ENCODE results near the gene NTMT1. TPM values are rescaled to one million over a fixed set of nuclear protein-coding genes. Genes with fewer than 3 reads are reported as not detected.

Gene NTMT1
- total and polyA plus RNA-seq, 9 of the 15 experiments (the other 6 are each of a cell fraction or from before 2014, with no cell fraction given): 42.1 to 116 (median 74.7) TPM

DNA sequence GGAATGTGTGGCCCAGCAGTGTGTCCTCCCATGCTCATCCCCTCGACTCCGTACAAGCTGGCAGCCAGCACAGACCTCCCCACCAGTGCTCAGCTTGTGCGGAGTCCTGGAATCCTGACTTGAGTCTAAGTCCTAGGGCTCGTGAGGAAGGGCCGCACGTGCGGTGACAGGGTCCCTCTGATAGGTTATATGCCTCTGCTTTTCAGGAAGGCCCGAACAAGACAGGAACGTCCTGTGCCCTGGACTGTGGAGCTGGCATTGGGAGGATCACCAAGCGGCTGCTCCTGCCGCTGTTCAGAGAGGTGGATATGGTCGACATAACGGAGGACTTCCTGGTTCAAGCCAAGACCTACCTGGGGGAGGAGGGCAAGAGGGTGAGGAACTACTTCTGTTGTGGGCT lies 7.9 kb downstream of the NTMT1 start:
- ChIA-PET POLR2A (interaction anchor here (0.5 to 1.0 kb wide), 2 partner anchors 27 to 138 kb away, joined by 3 read pairs; no protein-coding TSS in a partner anchor), CTCF (ENCODE audit: low intra/inter-chr PET ratio) (no interaction called here)
- Histone ChIP-seq H3K27ac (ENCODE audit: extremely low read depth, low read depth, low read length) (no peak overlapping the region), H3K36me3 (ENCODE audit: control insufficient read depth, insufficient read depth, low read length) (peaks cover 94% of the 10 kb centered on the region; the same call in 2 of the 3 replicates), H3K4me2 (ENCODE audit: insufficient read depth, low read length) (no peak overlapping the region), H3K9ac (ENCODE audit: insufficient read depth in 1 of 2, low read depth in 2 of 2, low read length in 2 of 2) (no peak overlapping the region; a peak in 1 of 4 replicates), H3K9me1 (ENCODE audit: control insufficient read depth, insufficient read depth, low read length) (no peaks in the 10 kb centered on the region), H2AFZ (ENCODE audit: low read depth, low read length) (no peak overlapping the region), H3K27me3 (ENCODE audit: control insufficient read depth in 2 of 2, insufficient read depth in 2 of 2, low read length in 2 of 2) (no peaks in the 10 kb centered on the region), H3K79me2 (ENCODE audit: control insufficient read depth, insufficient read depth, low read length) (peaks cover 45% of the 10 kb centered on the region), H3K4me3 (no peak overlapping the region), H4K20me1 (replicated peaks; ENCODE audit: control insufficient read depth, insufficient read depth, low read length) (peaks cover 48% of the 10 kb centered on the region), H3K9me3 (replicated peaks; ENCODE audit: control insufficient read depth, insufficient read depth, low read depth, low read length) (no peaks in the 10 kb centered on the region), H3K4me1 (replicated peaks in 1 of 2; ENCODE audit: control insufficient read depth in 2 of 2, insufficient read depth in 2 of 2, low read length in 2 of 2) (peaks cover 8 to 31% of the 10 kb centered on the region in 2 experiments; a peak in 4 of 5 replicates)
- in situ Hi-C loops (cut with MboI): no loop called here
- FAIRE-seq (no peak), DNase-seq (ENCODE audit: extremely low read depth in 1 of 4, low spot score in 3 of 4) (no peak), ATAC-seq (no peak)
- intact Hi-C loops (cut with micrococcal nuclease): no loop called here
- TF ChIP-seq FOXO4 (CRISPR knock-in tag; IDR thresholded peaks at IDR 0.05) (no peak), ZNF764 (CRISPR knock-in tag; IDR thresholded peaks at IDR 0.05; ENCODE audit: low read depth) (no peak), CSDE1 (IDR thresholded peaks at IDR 0.05) (no peak), TEAD2 (tag; IDR thresholded peaks at IDR 0.05) (no peak), POLR2A (conservative IDR thresholded peaks at IDR 0.05) (0 out of 2 replicates have a peak, but pooled peaks have one; percentile 33)
- BruUV-seq (replicated peaks): no TSS peak
- WGBS (ENCODE audit: insufficient coverage, low coverage, missing lambda C conversion rate): 91% methylated on average over 12 of the region's 13 CpGs

Measured in K562 (cell line).